Ishikawa (cell line): ENCODE data around the gene ASAP2.

Source experiments
- CEBPB ChIP-seq: IDR thresholded peaks from 2 replicates; pipeline ENCODE4 v1.6.1; 2012
- CREB1 ChIP-seq: IDR thresholded peaks from 2 replicates; pipeline ENCODE4 v1.6.1; 2012; ENCODE audit warnings: low read depth
- EGR1 ChIP-seq: IDR thresholded peaks from 2 replicates; pipeline ENCODE4 v1.6.1; 2012
- EP300 ChIP-seq: IDR thresholded peaks from 2 replicates; pipeline ENCODE4 v1.6.1; 2012; ENCODE audit warnings: borderline replicate concordance
- FOXM1 ChIP-seq: IDR thresholded peaks from 2 replicates; pipeline ENCODE4 v1.6.1; 2012; ENCODE audit warnings: low read depth, borderline replicate concordance
- NFIC ChIP-seq: IDR thresholded peaks from 2 replicates; pipeline ENCODE4 v1.6.1; 2012
- RAD21 ChIP-seq: IDR thresholded peaks from 2 replicates; pipeline ENCODE4 v1.6.1; 2012; ENCODE audit warnings: low read depth
- TAF1 ChIP-seq: IDR thresholded peaks from 2 replicates; pipeline ENCODE4 v1.6.1; 2012; ENCODE audit warnings: low read depth, mild to moderate bottlenecking
- TCF12 ChIP-seq: IDR thresholded peaks from 2 replicates; pipeline ENCODE4 v1.6.1; 2012; ENCODE audit warnings: low read depth
- TEAD4 ChIP-seq: IDR thresholded peaks from 2 replicates; pipeline ENCODE4 v1.6.1; 2012
- USF1 ChIP-seq: IDR thresholded peaks from 2 replicates; pipeline ENCODE4 v1.6.1; 2012
- YY1 ChIP-seq: IDR thresholded peaks from 2 replicates; pipeline ENCODE4 v1.6.1; 2012; ENCODE audit warnings: low read depth
- ZBTB7A ChIP-seq: IDR thresholded peaks from 2 replicates; pipeline ENCODE4 v1.6.1; 2012; ENCODE audit warnings: low read depth
- TF ChIP-seq, protein P1 (sequence below): IDR thresholded peaks from 2 replicates; pipeline ENCODE4 v1.6.1; 2012; ENCODE audit warnings: low read depth, mild to moderate bottlenecking
- TF ChIP-seq, protein P2 (sequence below): IDR thresholded peaks from 2 replicates; pipeline ENCODE4 v1.6.1; 2012

The ASAP2 gene

DNA sequence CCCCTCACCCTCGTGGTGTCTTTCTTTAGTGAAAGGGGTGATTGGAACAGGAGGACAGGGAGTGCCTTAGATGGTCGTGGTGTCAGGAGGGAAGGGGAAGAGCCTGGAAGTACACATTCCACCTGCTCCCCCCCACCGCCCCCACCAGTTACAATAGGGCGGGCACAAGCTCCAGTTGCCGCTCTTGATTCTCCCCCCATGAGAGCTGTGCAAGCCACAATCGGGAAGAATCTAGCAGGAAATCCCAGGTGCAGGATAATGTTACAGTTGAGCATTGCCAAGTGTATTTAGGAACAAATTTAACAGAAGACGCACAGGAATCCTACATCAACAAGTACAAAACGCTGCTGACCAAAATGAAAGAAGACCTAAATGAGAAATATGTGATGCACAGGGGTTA is 73.6 kb downstream of the ASAP2 start:
- TF ChIP-seq TCF12 (no peak), FOXM1 (no peak), YY1 (no peak), TEAD4 (no peak), RAD21 (no peak), EGR1 (no peak), USF1 (no peak), NFIC (no peak), CEBPB (no peak), TAF1 (no peak), ZBTB7A (no peak), EP300 (no peak), CREB1 (no peak)
- TF ChIP-seq, protein P1, sequence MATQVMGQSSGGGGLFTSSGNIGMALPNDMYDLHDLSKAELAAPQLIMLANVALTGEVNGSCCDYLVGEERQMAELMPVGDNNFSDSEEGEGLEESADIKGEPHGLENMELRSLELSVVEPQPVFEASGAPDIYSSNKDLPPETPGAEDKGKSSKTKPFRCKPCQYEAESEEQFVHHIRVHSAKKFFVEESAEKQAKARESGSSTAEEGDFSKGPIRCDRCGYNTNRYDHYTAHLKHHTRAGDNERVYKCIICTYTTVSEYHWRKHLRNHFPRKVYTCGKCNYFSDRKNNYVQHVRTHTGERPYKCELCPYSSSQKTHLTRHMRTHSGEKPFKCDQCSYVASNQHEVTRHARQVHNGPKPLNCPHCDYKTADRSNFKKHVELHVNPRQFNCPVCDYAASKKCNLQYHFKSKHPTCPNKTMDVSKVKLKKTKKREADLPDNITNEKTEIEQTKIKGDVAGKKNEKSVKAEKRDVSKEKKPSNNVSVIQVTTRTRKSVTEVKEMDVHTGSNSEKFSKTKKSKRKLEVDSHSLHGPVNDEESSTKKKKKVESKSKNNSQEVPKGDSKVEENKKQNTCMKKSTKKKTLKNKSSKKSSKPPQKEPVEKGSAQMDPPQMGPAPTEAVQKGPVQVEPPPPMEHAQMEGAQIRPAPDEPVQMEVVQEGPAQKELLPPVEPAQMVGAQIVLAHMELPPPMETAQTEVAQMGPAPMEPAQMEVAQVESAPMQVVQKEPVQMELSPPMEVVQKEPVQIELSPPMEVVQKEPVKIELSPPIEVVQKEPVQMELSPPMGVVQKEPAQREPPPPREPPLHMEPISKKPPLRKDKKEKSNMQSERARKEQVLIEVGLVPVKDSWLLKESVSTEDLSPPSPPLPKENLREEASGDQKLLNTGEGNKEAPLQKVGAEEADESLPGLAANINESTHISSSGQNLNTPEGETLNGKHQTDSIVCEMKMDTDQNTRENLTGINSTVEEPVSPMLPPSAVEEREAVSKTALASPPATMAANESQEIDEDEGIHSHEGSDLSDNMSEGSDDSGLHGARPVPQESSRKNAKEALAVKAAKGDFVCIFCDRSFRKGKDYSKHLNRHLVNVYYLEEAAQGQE = no peak
- TF ChIP-seq, protein P2, sequence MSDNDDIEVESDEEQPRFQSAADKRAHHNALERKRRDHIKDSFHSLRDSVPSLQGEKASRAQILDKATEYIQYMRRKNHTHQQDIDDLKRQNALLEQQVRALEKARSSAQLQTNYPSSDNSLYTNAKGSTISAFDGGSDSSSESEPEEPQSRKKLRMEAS = no peak

- TF ChIP-seq NFIC = no peak
- TF ChIP-seq EP300 = no peak
- TF ChIP-seq CEBPB = no peak
- TF ChIP-seq TCF12 = no peak
- TF ChIP-seq TEAD4 = no peak
- no peak for TF ChIP-seq TAF1
- TF ChIP-seq, protein P2 = no peak
Measured at GRCh38 chr2:9281145-9281544, 74.5 kb downstream of the ASAP2 start.

DNA sequence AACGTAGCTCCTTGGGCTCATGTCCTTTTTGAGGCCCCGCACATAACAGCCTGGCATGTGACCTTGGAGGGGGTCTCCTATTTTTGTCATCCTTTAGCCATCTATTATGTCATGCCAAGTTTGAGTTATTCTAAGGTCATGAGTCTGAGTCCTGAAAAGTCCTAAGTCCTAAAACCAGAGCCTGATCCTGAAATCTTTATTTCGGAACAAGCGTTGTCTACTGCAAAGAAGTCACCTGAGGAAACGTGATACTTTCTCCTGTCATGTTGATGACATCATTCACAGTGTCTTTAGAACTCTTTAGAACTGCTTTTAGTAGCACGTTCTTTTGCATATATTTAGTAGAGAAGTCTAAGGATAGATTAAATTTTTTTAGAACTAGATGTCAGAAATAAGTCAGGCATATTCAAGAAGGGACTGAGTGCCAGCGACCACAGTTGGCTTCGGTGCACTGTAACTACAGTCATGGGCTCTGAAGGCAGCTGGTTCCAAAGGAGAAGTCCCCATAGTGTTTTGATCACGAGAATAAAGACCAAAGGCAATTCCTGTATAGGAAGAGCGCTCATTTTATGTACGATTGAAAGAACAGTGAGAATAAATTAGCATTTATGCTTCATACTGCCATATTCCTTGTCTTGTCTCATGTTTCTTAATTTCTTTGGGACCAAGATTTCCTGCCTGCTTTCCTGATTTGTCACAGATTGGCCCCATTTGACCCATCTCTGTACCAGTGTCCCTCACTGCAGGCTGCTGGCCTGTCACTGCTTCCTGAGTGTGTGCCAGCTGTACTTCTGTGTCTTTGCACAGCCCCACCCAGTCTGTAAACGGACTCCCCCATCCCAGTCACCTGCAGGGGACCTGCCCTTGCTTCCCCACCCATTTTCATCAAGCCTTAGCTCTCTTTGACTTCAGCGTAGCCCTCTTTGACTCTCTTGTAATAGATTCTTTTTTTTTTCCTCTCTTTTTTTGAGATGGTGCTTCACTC is 75.8 kb downstream of the ASAP2 start:
- TF ChIP-seq RAD21 (no peak), EGR1 (no peak), ZBTB7A (no peak), TAF1 (no peak), FOXM1 (no peak), USF1 (no peak), TEAD4 (no peak), CEBPB (no peak), TCF12 (no peak), EP300 (no peak), NFIC (no peak), YY1 (no peak), CREB1 (no peak)
- TF ChIP-seq, protein P2 = no peak
- TF ChIP-seq, protein P1 = no peak

- no peak for TF ChIP-seq EGR1
- no peak for TF ChIP-seq FOXM1
- TF ChIP-seq ZBTB7A = no peak
- no peak for TF ChIP-seq NFIC
- no peak for TF ChIP-seq USF1
- TF ChIP-seq TCF12 = no peak
- no peak for TF ChIP-seq CEBPB
- no peak for TF ChIP-seq YY1
- no peak for TF ChIP-seq EP300
- TF ChIP-seq CREB1 = no peak
- no peak for TF ChIP-seq TAF1
- TF ChIP-seq, protein P2 = no peak
- no peak for TF ChIP-seq RAD21
- no peak for TF ChIP-seq TEAD4
- TF ChIP-seq, protein P1 = no peak
Measured at GRCh38 chr2:9284521-9285297, 78.1 kb downstream of the ASAP2 start.
